GM21825 (cell line): ENCODE results near the gene DNAJB9.

Source experiments
- ATAC-seq: cut with Tn5 transposase; IDR thresholded peaks from one replicate; pipeline ENCODE4 v1.9.1; 2021; ENCODE audit warnings: mild to moderate bottlenecking, moderate library complexity; ENCODE audit not compliant: unreplicated experiment

DNAJB9 gene

DNA sequence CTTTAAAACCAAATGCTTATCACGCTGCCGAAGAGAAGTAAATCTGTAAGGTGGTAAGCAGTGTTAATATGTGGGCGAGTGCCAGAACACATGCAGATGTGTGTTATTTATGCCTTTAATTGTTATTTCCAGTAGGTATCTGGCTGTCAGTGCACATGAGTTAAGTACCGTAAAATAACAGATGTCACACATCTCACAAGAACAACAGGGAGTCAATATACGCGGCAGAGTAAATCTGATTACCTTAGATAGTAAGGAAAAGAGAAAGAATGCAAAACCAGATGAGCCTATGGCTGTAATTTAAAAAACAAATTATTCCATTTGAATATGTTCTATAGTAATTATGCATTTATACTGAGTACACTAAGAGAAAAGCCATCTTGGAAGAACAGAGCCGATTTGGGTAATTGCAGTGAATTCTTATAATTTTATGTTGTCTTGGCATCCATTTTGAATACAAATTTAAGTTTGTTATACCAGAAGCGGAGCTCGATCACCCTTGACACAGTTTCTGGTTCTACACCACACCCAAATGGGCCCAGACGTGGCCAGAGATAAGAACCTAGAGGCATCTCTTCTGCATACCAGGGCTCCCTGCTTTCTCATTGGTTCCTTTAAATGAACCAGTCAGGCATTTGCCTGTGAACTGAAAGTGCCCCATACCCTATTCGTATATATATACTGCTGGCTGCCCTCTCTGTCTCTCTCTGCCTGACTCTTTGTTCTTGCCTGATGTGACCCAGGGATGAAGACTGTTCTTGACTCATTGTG, 34.8 kb downstream of the DNAJB9 start:
- no peak for ATAC-seq

DNA sequence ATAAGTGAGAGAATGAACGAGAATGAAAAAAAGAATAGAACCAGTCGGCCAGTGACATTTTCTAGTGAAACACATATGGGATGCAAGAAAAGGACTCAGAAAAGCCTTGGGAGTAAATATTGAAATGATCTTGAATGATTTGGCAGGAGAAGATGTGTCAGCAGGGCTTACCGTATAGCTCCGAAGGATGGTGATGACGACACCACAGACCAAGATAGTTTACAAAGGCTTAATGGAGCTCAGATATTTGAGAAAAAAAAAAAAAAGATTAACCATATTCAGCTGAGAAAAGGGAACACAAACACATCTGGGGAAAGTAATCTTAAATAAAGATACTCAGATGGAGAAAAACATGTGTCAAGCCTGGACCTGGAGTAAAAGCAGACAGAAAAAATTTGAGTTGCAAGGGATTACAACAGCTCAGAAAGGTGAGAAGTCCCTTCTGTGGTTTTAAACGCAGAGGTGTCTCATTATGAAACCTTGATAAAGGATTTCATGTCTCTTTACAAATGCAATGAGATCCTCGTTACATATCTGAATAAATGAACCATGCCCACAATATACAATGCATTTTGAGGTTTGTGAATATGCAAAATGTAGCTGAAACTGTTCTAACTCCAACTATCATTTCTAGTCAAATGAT, 36.0 kb downstream of the DNAJB9 start:
- no peak for ATAC-seq

DNA sequence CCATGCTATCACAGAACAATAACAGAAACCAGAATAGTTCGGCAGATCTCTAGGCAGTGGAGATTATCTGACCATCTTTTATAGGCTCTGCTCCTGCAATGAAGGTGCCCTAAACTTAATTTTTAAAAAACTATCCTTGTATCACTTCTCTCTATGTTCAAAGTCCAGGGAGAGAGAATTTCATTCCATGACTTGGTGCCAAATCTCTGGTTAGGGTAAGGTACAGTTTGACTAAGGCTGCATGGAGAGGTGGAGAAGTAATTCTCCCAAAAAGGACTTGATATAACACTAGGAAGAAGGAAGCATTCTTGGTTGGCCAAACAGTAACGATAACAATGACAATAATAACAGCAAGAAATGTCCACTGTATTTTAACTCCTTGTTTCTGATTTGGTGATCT, 40.0 kb downstream of the DNAJB9 start:
- ATAC-seq: no peak

DNA sequence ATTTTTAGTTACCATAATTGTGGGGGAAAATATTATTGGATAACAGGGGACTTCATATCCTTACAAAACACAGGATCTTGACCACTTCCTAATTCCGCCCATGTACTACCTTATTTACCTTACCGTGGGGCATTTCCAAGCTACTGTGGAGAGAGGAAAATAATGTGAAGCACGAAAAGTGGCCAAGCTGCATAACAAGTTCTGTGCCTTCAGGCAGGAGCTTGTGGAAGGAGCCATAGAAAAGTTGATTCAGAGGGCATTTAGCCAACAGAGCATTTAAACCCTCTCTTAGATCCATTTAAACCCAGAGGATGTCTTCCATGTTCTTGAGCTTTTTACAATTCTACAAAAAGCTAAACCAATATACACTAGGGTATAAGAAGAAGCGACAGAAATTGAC, 41.6 kb downstream of the DNAJB9 start:
- no peak for ATAC-seq

DNA sequence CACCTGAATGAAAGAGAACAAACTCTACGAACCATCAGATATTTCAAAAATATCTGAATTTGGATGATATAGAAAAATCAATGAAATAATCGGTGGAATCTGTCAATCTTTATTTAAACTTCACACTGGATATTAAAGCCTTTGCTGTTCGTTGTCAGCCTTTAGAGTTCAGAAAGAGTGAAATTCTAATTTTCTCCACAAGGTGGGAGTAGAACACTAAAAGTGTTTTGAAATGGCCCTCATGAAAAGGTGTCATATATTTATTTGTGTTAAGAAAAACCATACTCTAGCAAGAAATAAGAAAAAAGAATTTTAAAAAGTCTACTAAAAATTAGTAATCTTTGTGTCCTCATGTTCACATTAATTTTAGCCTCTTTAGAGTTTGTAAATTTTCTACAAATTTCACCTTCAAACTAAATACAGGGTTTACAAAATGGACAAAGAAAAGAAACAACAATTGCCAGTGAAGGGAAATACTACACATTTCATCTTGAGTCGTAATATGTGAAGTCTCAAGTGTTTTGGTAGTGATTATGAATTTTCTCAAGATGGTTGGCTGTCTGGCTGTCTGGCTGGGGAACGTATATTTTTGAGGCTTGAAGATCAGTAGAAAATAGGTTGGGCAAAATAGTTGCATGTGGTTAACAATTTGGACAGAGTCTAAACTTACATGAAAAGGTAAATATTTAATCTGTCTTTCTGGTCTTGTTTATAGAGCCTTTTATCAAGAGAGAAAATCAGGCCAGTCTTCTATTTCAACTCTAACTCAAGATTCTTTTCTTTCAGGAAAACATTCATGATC, 43.7 kb downstream of the DNAJB9 start:
- no peak for ATAC-seq

DNA sequence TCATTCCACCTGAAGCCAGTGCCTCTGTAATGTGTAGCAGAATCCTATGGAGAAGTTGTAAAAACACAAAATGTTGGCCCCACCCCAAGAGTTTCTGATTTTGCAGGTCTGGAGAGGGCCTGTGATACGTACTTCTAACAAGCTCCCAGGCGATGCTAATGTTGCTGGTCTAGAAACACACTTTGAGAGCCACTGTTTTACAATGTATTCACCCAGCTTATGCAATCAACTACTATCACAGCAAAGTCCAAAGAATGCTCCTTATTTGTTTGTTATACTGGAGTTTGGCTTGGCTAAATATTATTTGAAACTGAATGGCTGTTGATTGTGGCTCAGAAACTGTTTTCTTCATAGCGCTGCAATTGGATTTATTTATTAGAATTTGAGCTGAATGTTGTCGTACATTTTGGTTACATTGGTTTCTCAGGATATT, 44.3 kb downstream of the DNAJB9 start:
- no peak for ATAC-seq

DNA sequence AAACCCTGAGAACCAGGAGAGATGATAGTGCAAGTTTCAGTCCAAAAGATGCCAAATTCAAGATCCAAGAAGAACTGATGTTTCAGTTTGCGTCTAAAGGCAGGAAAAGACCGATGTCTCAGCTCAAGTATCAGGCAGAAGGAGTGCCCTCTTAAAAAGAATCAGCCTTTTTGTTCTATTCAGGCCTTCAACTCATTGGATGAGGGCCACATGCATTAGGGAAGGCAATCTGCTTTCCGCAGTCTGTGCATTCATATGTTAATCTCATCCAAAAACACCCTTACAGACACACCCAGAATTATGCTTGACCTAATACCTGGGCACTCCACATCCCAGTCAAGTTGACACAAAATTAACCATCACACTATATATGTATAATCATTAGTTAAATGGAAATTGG, 45.2 kb downstream of the DNAJB9 start:
- ATAC-seq: no peak

DNA sequence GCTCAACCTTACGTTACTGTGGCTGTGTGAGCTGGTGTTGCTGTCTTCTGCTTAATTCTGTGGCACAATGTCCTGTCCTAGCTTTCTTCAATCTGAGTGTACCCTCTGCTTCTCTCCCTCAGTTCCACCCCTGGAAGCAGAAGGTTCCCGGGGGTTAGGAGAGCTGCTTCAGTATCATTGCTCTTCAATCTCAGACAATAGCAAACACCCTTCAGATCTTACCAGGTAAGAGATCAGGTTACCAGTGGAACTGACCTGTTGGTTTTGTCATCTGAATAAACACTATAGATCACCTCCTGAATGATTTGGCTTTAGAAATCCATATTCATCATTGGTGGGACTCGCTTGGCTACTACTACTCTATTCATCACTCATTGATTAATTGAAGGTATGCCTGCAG, 48.4 kb downstream of the DNAJB9 start:
- no peak for ATAC-seq

DNA sequence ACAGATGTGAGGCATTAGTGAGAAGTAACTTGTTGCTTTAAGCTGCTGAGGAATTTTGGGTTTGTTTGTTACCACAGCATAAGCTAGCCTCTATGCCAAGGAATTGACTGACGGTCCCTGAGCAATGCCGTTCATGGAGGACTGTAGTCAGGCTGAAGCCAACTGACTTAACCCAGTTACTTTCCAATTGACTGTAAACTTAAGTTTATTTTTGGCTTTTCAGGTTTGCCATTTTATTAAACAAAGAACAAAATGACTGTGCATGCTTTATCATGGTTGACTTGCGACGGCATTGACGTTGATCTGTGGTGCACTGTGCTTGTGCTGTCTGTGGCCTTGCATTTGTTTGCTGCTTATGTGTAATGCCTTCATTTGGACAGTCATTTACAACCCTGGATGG, 53.5 kb downstream of the DNAJB9 start:
- no peak for ATAC-seq
